ENCODE measurements around the gene ABLIM2.
"Not testable (repeated sequence)": the region's sequence is repeated elsewhere in the genome, so short reads cannot be mapped to it uniquely, and the experiment has no call there.

ABLIM2 gene

GRCh38 chr4:8156617-8157016 lies 2.0 kb downstream of the ABLIM2 start:
- no peak for DNase-seq (ENCODE audit: low spot score)

GRCh38 chr4:8155660-8156421 lies 2.8 kb downstream of the ABLIM2 start:
- no peak for DNase-seq (ENCODE audit: low spot score)

- no peak for DNase-seq (ENCODE audit: low spot score)
Observed at GRCh38 chr4:8155048-8155447, 3.6 kb downstream of the ABLIM2 start.

- no peak for DNase-seq (ENCODE audit: low spot score)
Observed at GRCh38 chr4:8153441-8153840, 5.2 kb downstream of the ABLIM2 start.

- DNase-seq (ENCODE audit: low spot score), result no peak
Observed at GRCh38 chr4:8152865-8153257, 5.8 kb downstream of the ABLIM2 start.

GRCh38 chr4:8152090-8152864 lies 6.3 kb downstream of the ABLIM2 start:
- no peak for DNase-seq (ENCODE audit: low spot score)

GRCh38 chr4:8151165-8151650 lies 7.4 kb downstream of the ABLIM2 start:
- no peak for DNase-seq (ENCODE audit: low spot score)

- no peak for DNase-seq (ENCODE audit: low spot score)
Observed at GRCh38 chr4:8150152-8151090, 8.2 kb downstream of the ABLIM2 start.

- DNase-seq (ENCODE audit: low spot score), result no peak
Observed at GRCh38 chr4:8149664-8150063, 8.9 kb downstream of the ABLIM2 start.

GRCh38 chr4:8148785-8149435 lies 9.7 kb downstream of the ABLIM2 start:
- DNase-seq (ENCODE audit: low spot score), result no peak

- no peak for DNase-seq (ENCODE audit: low spot score)
Observed at GRCh38 chr4:8148159-8148558, 10.5 kb downstream of the ABLIM2 start.

- no peak for DNase-seq (ENCODE audit: low spot score)
Observed at GRCh38 chr4:8147231-8147970, 11.2 kb downstream of the ABLIM2 start.

- no peak for DNase-seq (ENCODE audit: low spot score)
Observed at GRCh38 chr4:8146157-8146556, 12.5 kb downstream of the ABLIM2 start.

GRCh38 chr4:8144359-8144758 lies 14.3 kb downstream of the ABLIM2 start:
- no peak for DNase-seq (ENCODE audit: low spot score)

GRCh38 chr4:8143392-8144140 lies 15.0 kb downstream of the ABLIM2 start:
- no peak for DNase-seq (ENCODE audit: low spot score)

- DNase-seq (ENCODE audit: low spot score), result no peak
Observed at GRCh38 chr4:8142556-8142955, 16.1 kb downstream of the ABLIM2 start.

GRCh38 chr4:8141935-8142334 lies 16.7 kb downstream of the ABLIM2 start:
- no peak for DNase-seq (ENCODE audit: low spot score)

GRCh38 chr4:8140915-8141314 lies 17.7 kb downstream of the ABLIM2 start:
- DNase-seq (ENCODE audit: low spot score), result no peak

- DNase-seq (ENCODE audit: low spot score), result not testable (repeated sequence)
Observed at GRCh38 chr4:8139726-8140125, 18.9 kb downstream of the ABLIM2 start.
